ENCODE data around the gene ADORA1.

ADORA1 gene

DNA sequence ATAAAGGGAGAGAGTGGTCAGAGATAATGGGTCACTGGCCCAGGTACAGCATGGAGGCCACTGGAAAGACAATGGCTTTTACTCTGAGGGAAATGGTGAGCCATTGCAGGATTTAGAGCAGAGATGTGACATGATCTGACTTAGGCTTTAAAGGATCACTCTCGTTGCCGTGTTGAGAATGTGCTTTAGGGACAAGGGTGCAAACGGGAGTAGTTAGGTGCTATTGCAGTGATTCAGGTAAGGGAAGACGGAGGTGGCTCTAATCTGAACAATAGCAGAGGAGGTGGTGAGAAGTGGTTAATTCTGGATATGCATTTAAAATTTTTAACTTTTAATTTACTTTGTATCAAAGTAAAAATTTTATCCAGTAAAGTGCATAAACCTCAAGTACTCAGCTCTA lies 9.8 kb downstream of the ADORA1 start:
- Mint-ChIP-seq H3K27me3 (peaks cover 6% of the 10 kb centered on the region), H3K9me3 (no peaks in the 10 kb centered on the region), H3K36me3 (ENCODE audit: low read depth) (no peaks in the 10 kb centered on the region), H3K4me3 (no peak overlapping the region), H3K27ac (no peak overlapping the region), H3K4me1 (peaks cover 4% of the 10 kb centered on the region)
- ATAC-seq (no peak), DNase-seq (no peak)

DNA sequence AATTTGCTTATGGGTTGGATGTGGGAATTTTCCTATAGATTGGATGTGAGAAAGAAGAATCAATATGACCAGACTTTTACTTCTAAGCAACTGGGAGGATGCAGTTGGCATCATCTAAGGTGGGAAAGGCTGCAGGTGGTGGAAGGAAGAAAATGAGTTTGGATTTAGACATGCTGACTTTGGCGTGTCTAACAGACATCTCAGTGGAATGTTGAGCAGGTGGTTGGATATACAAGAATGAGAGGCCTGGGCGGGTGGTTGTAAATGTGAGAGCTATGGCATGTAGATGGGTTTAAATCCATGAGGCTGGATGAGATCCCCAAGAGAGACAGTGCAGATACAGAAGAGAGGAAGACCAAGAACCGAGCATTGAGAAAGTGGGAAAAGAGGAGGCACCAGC lies 10.5 kb downstream of the ADORA1 start:
- H3K36me3 Mint-ChIP-seq (ENCODE audit: low read depth) = no peaks in the 10 kb centered on the region
- H3K27me3 Mint-ChIP-seq = peaks cover 6% of the 10 kb centered on the region
- DNase-seq (no peak), ATAC-seq (no peak)
- H3K4me3 Mint-ChIP-seq = no peak overlapping the region
- peaks cover 4% of the 10 kb centered on the region for H3K4me1 Mint-ChIP-seq
- H3K27ac Mint-ChIP-seq = no peak overlapping the region
- no peaks in the 10 kb centered on the region for H3K9me3 Mint-ChIP-seq

DNA sequence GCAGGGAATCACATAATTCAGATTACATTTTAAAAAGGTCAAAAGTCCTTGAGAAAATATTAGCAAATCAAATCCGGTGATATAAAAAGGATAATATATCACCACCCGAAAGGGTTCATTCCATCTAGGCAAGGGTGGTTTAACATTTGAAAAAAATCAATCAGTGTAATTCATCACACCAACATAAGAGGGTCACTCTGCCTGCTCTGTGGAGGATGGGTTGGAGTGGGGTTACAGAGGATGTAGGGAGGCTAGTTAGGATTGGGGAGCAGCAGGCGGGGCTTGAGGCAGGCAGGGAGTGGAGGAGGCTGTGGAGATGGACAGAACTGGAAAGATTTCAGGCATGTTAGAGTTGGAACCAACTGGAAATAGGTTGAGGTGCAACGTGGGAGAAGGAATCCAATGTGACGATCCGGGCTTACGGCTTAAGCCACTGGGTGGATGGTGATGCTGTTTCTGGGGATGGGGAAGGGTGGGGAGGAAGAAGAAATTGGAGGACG lies 12.5 kb downstream of the ADORA1 start:
- H3K27ac Mint-ChIP-seq = no peak overlapping the region

DNA sequence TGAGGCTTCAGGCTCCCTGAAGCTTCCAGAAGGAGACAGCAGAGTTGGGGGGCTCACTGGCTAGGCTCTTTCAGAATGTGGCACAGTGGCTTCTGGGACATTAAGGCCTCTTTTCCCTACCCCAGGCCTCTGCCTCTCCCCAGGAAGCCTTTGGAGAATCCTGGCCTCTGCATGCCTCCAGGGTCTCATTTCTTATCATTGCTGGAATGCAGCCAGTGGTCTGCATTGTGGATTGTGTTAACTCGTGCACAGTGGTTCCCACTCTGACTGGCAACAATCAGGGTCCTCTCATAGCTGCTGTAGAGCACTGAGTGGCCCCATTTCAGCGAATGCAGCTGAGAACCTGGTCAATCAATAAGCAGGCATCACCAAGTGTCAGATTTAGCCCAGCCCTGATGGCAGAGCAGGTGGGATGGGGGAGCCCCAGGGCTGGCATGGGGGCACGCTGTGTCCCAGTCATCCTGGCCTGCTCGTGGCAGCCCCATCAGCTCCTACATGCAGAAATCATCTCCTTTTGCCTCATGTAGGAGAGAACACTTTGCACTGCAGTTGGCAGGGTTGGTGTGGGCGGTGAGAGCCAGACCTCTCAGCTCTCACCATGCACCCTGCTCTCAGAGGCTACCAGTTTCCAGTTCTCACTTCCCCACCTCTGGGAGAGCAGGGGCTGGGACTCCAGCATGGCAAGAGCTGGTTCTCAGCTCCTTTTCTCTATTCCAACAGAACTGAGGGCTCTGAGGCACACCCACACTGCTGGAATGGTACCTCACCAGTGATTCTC lies 13.4 kb downstream of the ADORA1 start:
- Mint-ChIP-seq H3K27ac (no peak overlapping the region), H3K9me3 (no peaks in the 10 kb centered on the region), H3K4me3 (no peak overlapping the region), H3K36me3 (ENCODE audit: low read depth) (no peaks in the 10 kb centered on the region), H3K27me3 (peaks cover 8% of the 10 kb centered on the region), H3K4me1 (peaks cover 2% of the 10 kb centered on the region)
- ATAC-seq (no peak), DNase-seq (no peak)

More for the DNA sequence above, 12.5 kb downstream of the ADORA1 start:
- Mint-ChIP-seq H3K9me3 (no peaks in the 10 kb centered on the region), H3K4me3 (no peak overlapping the region), H3K36me3 (ENCODE audit: low read depth) (no peaks in the 10 kb centered on the region), H3K4me1 (peaks cover 4% of the 10 kb centered on the region), H3K27me3 (peaks cover 8% of the 10 kb centered on the region)
- ATAC-seq (no peak), DNase-seq (no peak)

DNA sequence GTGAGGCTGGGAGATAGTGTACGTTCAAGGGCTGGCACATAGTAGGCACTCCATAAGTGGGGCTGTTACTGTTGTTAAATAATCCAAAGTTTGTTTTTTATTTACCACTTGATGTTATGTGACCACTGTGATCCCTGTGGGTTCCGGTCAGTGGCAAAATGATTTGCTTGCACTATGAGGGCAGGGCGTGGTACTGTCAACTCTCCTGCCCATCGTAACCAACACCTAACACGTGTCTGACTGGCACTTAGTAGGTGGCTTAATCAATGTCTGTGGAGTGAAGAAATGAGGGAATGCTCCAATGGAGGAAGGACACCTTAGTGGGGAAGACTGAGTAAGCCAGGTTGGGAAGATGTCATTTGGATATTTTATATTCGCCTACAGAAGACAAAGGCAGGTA lies 14.6 kb downstream of the ADORA1 start:
- no peaks in the 10 kb centered on the region for H3K4me1 Mint-ChIP-seq
- no peak overlapping the region for H3K27ac Mint-ChIP-seq
- H3K9me3 Mint-ChIP-seq = no peaks in the 10 kb centered on the region
- no peak for ATAC-seq
- DNase-seq = no peak
- H3K36me3 Mint-ChIP-seq (ENCODE audit: low read depth) = no peaks in the 10 kb centered on the region
- H3K27me3 Mint-ChIP-seq = peaks cover 2% of the 10 kb centered on the region
- H3K4me3 Mint-ChIP-seq = no peak overlapping the region

DNA sequence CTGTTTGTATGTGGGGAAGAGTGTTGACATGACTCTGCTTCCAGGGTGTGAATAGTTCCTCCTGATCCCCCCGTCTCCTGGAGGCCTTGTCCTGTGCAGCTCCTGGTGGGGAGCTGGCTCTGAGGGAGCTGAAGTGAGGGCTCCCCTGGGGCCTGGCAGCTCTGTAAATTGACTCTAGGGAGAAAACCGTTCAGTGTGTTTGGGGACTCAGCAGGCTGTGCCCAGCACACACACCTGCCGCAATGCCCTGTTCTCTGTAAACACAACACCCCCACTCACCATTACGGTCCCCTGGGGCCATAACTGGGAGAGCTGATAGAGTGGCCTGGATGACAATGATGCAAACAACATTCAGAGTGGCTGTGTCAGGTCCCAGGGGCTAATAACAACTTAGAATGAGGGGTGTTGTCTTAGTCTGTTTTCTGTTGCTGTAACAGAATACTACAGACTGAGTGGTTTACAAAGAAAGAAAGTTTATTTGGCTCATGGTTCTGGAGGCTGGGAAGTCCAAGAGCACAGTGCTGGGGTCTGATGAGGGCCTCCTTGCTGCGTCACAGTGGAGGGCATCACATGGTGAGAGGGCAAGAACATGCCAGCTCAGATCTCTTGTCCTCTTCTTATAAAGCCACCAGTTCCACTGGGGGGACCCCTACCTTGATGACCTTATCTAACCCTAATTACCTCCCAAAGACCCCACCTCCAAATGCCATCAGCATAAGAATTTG lies 15.3 kb downstream of the ADORA1 start:
- H3K9me3 Mint-ChIP-seq = no peaks in the 10 kb centered on the region
- H3K4me1 Mint-ChIP-seq = no peaks in the 10 kb centered on the region
- H3K4me3 Mint-ChIP-seq = no peak overlapping the region
- DNase-seq = no peak
- no peaks in the 10 kb centered on the region for H3K36me3 Mint-ChIP-seq (ENCODE audit: low read depth)
- H3K27ac Mint-ChIP-seq = no peak overlapping the region
- no peak for ATAC-seq
- H3K27me3 Mint-ChIP-seq = peaks cover 2% of the 10 kb centered on the region

DNA sequence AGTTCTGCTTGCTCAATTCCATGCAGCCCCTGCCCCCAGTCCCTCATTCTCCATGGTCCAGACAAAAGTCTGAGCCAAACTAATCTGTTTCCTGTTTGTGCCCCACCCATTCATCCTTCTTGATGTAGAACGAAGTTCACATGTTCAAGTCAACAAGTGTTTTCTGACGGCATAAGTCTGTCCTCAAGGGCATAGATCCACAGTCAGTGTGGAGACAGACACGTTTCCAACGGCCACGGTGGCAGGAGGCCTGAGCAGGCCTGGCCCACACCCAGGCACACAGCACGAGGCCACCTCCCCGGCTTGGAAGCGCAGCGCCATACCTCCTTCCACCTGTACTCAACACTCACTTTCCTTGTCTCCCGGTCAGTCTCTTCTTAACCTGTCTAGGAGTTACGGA lies 16.1 kb downstream of the ADORA1 start:
- no peak for ATAC-seq
- Mint-ChIP-seq H3K27ac (no peak overlapping the region), H3K27me3 (peaks cover 2% of the 10 kb centered on the region), H3K4me1 (no peaks in the 10 kb centered on the region), H3K4me3 (no peak overlapping the region), H3K36me3 (ENCODE audit: low read depth) (no peaks in the 10 kb centered on the region), H3K9me3 (no peaks in the 10 kb centered on the region)
- DNase-seq = no peak

DNA sequence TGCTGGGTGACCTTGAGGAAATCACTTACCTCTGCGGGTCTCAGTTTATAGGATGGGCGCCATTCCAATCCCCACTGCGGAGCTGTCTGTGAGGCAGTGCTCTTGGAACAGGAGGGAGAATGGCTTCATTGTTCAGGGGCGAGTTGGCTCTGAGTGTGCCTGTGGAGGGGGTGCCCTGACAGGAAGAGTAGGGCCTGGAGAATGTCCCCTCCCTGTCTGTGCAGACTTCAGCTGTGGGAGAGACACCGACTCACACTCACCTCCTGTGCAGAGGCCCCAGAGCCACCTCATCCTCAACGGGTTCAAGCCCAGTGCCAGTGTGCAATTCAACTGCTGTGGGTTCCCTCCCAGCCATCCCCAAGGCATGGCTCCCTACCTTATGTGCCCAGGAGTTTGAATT lies 17.1 kb downstream of the ADORA1 start:
- Mint-ChIP-seq H3K27ac (no peak overlapping the region), H3K4me3 (no peak overlapping the region), H3K9me3 (no peaks in the 10 kb centered on the region), H3K36me3 (ENCODE audit: low read depth) (no peaks in the 10 kb centered on the region), H3K4me1 (no peaks in the 10 kb centered on the region), H3K27me3 (peaks cover 2% of the 10 kb centered on the region)
- ATAC-seq = no peak
- no peak for DNase-seq

DNA sequence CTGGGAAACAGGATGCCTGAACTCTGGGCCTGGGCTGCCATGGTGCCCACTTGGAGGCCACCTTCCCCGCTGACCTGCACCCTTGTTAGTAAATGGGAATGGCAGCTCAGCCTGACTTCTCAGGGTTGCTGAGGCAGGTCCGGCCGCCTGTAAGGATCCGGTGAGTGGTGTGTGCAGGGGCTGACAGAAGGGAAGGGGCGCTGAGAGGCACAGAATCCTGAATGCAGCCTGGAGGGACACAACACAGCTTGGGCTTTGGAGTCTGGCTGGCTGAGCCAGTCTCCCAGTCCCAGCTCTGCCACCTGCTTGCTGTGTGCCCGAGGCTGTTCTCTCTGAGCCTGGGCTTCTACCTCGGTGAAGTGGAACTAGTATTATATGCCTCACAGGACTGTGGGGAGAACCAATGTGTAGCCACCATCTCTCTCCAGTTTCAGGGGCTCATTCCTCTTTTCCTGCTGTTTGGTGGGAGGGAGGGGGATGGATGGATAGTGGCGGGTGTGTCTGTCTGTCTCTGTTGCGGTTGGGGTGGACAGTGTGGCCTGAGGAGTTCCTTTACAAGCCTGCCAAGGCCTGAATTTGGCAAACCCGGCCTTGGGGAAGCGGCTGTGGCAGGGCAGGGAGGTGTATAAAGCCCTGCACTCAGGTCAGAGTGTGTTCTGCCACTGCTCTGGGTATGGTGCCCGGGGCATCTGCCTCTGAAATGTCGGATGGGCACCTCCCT lies 18.0 kb downstream of the ADORA1 start:
- Mint-ChIP-seq H3K36me3 (ENCODE audit: low read depth) (no peaks in the 10 kb centered on the region), H3K27me3 (peaks cover 2% of the 10 kb centered on the region), H3K4me1 (no peaks in the 10 kb centered on the region), H3K9me3 (no peaks in the 10 kb centered on the region), H3K4me3 (no peak overlapping the region), H3K27ac (no peak overlapping the region)
- DNase-seq = no peak
- ATAC-seq = no peak

DNA sequence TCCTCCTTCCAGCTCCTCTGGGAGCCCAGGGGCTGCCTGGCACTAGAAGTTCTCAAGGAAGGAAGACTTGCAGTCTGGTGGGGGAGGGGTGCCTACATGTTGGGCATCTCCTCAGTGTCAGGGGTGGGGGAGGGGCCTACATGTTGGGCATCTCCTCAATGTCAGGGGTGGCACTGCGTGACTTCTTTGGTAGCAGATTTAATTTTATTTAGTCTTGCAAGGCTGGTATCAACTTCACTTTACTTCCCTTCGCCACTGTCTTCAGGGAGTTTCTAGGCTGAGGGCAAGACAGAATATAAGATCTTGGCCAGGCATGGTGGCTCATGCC lies 18.5 kb downstream of the ADORA1 start:
- H3K27ac Mint-ChIP-seq = no peak overlapping the region
- no peaks in the 10 kb centered on the region for H3K4me1 Mint-ChIP-seq
- DNase-seq (no peak), ATAC-seq (no peak)
- no peak overlapping the region for H3K4me3 Mint-ChIP-seq
- H3K36me3 Mint-ChIP-seq (ENCODE audit: low read depth) = no peaks in the 10 kb centered on the region
- H3K27me3 Mint-ChIP-seq = peaks cover 2% of the 10 kb centered on the region
- no peaks in the 10 kb centered on the region for H3K9me3 Mint-ChIP-seq

DNA sequence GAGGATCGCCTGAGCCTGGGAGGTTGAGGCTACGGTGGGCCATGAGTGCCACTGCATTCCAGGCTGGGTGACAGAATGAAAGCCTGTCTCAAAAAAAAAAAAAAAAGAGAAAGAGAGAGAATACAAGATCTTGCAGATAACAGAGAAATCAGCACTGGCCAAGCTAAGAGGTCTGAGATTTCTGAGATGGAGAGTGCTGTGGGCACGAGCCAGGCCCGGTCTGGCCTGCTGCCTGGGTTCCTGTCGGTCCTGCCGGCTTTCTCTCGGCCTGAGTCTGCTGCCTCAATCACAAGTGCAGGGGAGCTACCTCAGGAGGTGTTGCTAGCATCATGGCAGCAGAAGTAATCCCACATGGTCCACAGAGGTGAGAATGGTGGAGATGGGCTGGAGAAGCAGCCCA lies 19.0 kb downstream of the ADORA1 start:
- no peaks in the 10 kb centered on the region for H3K9me3 Mint-ChIP-seq
- DNase-seq (no peak), ATAC-seq (no peak)
- H3K4me3 Mint-ChIP-seq = no peak overlapping the region
- peaks cover 2% of the 10 kb centered on the region for H3K27me3 Mint-ChIP-seq
- no peak overlapping the region for H3K27ac Mint-ChIP-seq
- no peaks in the 10 kb centered on the region for H3K36me3 Mint-ChIP-seq (ENCODE audit: low read depth)
- H3K4me1 Mint-ChIP-seq = no peaks in the 10 kb centered on the region

DNA sequence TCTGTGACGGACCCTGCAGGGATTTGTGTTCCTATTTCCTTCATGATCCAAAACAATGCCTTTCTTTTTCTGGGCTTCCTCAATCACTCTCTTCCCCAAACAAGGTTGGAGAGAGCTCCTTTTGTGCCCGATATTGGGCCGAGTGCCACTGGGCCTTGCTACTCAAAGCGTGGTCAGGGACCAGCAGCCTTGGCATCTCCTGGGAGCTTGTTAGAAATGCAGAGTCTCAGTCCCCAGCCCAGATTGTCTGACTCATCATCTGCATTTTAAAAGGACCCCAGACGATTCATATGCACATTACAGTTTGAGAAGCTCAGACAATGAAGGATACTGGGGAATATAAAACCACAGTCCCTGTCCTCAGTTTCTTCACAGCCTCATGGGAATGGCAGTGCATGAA lies 19.9 kb downstream of the ADORA1 start:
- H3K4me3 Mint-ChIP-seq = no peak overlapping the region
- no peak for DNase-seq
- peaks cover 2% of the 10 kb centered on the region for H3K27me3 Mint-ChIP-seq
- no peaks in the 10 kb centered on the region for H3K4me1 Mint-ChIP-seq
- no peaks in the 10 kb centered on the region for H3K36me3 Mint-ChIP-seq (ENCODE audit: low read depth)
- H3K27ac Mint-ChIP-seq = no peak overlapping the region
- no peak for ATAC-seq
- H3K9me3 Mint-ChIP-seq = no peaks in the 10 kb centered on the region

DNA sequence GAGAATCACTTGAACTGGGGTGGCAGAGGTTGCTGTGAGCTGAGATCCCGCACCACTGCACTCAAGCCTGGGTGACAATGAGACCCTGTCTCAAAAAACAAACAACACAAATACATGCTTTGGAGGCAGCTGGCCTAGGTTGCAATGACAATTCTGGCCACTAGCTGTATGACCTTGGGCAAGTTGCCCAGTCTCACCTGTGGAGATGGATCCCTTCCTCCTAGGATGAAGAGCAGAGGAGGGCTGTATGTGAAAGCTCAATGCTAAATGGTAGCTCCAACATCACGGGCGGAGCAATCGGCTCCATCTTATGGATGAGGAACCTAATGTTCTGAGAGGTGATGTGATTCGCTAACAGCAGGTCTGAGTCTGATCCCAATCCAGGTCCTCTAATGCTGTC lies 20.6 kb downstream of the ADORA1 start:
- H3K27me3 Mint-ChIP-seq = peaks cover 2% of the 10 kb centered on the region
- ATAC-seq = no peak

DNA sequence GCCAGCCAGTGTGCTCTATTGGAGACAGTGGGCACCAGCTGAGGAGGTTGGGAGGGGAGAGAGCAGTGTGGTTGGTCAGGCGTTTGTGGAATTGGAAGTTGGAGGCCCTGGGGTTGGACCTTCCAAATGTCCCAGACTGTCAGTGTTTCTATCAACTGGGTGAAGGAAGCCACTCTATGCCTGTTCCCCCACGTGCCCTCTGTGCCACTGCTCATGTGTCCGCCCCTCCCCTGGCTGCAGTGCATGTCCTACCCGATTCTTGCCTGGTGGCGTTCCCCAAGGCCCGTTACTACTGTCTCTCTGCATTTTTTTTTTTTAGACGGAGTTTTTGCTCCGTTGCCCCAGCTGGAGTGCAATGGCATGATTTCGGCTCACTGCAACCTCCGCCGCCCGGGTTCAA lies 21.1 kb downstream of the ADORA1 start:
- Mint-ChIP-seq H3K27ac (no peak overlapping the region), H3K27me3 (peaks cover 2% of the 10 kb centered on the region), H3K36me3 (ENCODE audit: low read depth) (no peaks in the 10 kb centered on the region), H3K4me1 (no peaks in the 10 kb centered on the region), H3K4me3 (no peak overlapping the region), H3K9me3 (no peaks in the 10 kb centered on the region)
- no peak for ATAC-seq
- no peak for DNase-seq

More for the DNA sequence above, 20.6 kb downstream of the ADORA1 start:
- no peaks in the 10 kb centered on the region for H3K9me3 Mint-ChIP-seq
- H3K4me3 Mint-ChIP-seq = no peak overlapping the region
- DNase-seq = no peak
- no peaks in the 10 kb centered on the region for H3K4me1 Mint-ChIP-seq
- no peaks in the 10 kb centered on the region for H3K36me3 Mint-ChIP-seq (ENCODE audit: low read depth)
- H3K27ac Mint-ChIP-seq = no peak overlapping the region
